Astrocyte (in vitro differentiated cells and primary cell): ENCODE data around the gene RIMBP2.

ENCODE experiments used
- CTCF ChIP-seq: IDR thresholded peaks from 2 replicates; pipeline ENCODE4 v1.5.1; 2011; ENCODE audit warnings: low read depth, mild to moderate bottlenecking, inconsistent platforms, low read length, moderate library complexity; ENCODE audit not compliant: insufficient read depth
- EZH2 ChIP-seq: IDR thresholded peaks from 2 replicates; pipeline ENCODE4 v1.6.1; 2012; ENCODE audit warnings: mild to moderate bottlenecking, low read length, inconsistent platforms; ENCODE audit not compliant: insufficient read depth

- no peak for TF ChIP-seq CTCF
- no peak for TF ChIP-seq EZH2
These were observed 725 bp downstream of the RIMBP2 start for GRCh38 chr12:130715150-130715997.
